ENCODE data around the gene GRIFIN.

GRIFIN gene

GRCh38 chr7:2497500-2498336 is 21.5 kb upstream of the GRIFIN start:
- DNase-seq = no peak

- no peak for DNase-seq
These were observed 20.9 kb upstream of the GRIFIN start for GRCh38 chr7:2497065-2497464.

- DNase-seq = no peak
These were observed 20.2 kb upstream of the GRIFIN start for GRCh38 chr7:2496375-2496774.

- DNase-seq = no peak
These were observed 19.5 kb upstream of the GRIFIN start for GRCh38 chr7:2495418-2496299.

- DNase-seq = no peak
These were observed 18.3 kb upstream of the GRIFIN start for GRCh38 chr7:2494191-2495130.

- peak; percentile 62 for DNase-seq
These were observed 17.3 kb upstream of the GRIFIN start for GRCh38 chr7:2493205-2494164.

- DNase-seq = no peak
These were observed 15.8 kb upstream of the GRIFIN start for GRCh38 chr7:2492038-2492437.

GRCh38 chr7:2490181-2490651 is 14.0 kb upstream of the GRIFIN start:
- DNase-seq = no peak

- no peak for DNase-seq
These were observed 12.5 kb upstream of the GRIFIN start for GRCh38 chr7:2488681-2489080.

- DNase-seq = peak; percentile 30
These were observed 12.1 kb upstream of the GRIFIN start for GRCh38 chr7:2488272-2488645.

GRCh38 chr7:2487586-2488271 is 11.5 kb upstream of the GRIFIN start:
- DNase-seq = no peak

- no peak for DNase-seq
These were observed 8.7 kb upstream of the GRIFIN start for GRCh38 chr7:2484868-2485267.

GRCh38 chr7:2483494-2483893 is 7.3 kb upstream of the GRIFIN start:
- DNase-seq = no peak

GRCh38 chr7:2482725-2483451 is 6.7 kb upstream of the GRIFIN start:
- DNase-seq = no peak

- no peak for DNase-seq
These were observed 5.0 kb upstream of the GRIFIN start for GRCh38 chr7:2481195-2481594.

- DNase-seq = no peak
These were observed 3.8 kb upstream of the GRIFIN start for GRCh38 chr7:2480070-2480408.

GRCh38 chr7:2479276-2480069 is 3.3 kb upstream of the GRIFIN start:
- DNase-seq = no peak

GRCh38 chr7:2478800-2479199 is 2.6 kb upstream of the GRIFIN start:
- no peak for DNase-seq

- no peak for DNase-seq
These were observed 2.2 kb upstream of the GRIFIN start for GRCh38 chr7:2478399-2478785.

All from EL (cell line).